CD1c-positive myeloid dendritic cell (primary cell): ENCODE measurements around the gene DNMBP.
A peak's percentile ranks its signal among the peaks of the same experiment; 100 is the strongest.
"Not testable (repeated sequence)": the region's sequence is repeated elsewhere in the genome, so short reads cannot be mapped to it uniquely, and the experiment has no call there.

Experiments
- DNase-seq: peaks from one replicate; pipeline ENCODE4 v3.0.0-alpha.2; 2016; ENCODE audit errors: extremely low spot score

DNMBP gene

GRCh38 chr10:99958302-99958701, 51.4 kb downstream of the DNMBP start:
- no peak for DNase-seq

- DNase-seq, result not testable (repeated sequence)
Observed at GRCh38 chr10:99953510-99953909, 56.2 kb downstream of the DNMBP start.

- no peak for DNase-seq
Observed at GRCh38 chr10:99952799-99953198, 56.9 kb downstream of the DNMBP start.

- not testable (repeated sequence) for DNase-seq
Observed at GRCh38 chr10:99946051-99946450, 63.7 kb downstream of the DNMBP start.

DNA sequence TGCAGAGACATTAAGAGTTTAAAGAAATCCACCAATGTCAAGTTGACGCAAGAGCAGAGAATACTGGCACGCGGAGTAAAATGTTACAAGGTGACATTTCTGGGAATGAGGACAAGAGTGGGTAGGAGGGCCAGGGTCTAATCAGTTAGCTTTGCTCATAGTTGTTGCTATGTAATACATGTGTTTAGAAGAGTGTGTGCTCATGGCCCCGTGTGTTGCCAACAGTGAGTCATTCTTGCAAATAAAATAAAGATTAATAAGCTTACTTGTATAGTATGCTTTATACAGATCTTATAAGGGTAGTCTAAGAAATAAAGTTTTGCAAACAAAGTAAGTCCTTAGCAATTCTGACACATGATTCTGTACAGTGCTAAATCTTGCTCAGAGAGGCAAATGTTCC, 64.5 kb downstream of the DNMBP start:
- DNase-seq, result no peak

DNA sequence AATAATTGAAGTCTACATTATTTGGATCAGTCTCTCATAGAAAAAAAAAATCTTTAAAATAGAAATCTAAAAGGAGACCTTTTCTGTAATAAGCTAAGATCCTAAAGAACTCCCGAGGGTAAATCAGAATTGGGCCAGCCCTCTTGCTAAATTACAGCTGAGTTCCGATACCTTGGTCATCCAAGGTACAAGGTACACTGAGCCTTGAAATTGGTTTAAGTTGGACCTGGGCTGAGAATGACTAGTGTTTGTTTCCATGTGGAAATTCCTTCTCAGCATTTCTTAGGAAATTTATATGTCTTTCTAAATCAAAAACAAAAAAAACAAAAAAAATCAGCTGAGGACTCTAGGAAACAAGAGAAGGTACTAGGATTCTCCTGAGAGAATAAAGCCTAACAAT, 64.9 kb downstream of the DNMBP start:
- DNase-seq, result no peak

DNA sequence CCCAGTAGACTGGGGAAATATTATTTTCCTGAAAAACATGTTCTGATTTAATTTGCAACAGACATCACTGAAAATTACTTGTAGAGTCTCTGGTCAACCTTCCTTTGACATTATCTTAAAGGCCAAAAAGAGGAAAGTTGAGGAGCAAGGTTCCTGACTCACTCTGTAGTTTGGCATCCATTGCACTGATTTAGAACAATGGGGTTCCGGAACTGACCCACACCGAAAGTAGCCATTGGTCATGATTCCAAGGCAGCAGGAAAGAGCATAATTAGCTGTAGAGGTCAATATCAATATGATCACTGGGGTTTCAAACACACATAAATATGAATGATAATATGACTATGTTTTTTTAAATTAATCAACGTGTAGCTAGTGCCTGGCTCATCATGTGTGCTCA, 65.8 kb downstream of the DNMBP start:
- no peak for DNase-seq

GRCh38 chr10:99941942-99942820, 67.6 kb downstream of the DNMBP start:
- no peak for DNase-seq

DNA sequence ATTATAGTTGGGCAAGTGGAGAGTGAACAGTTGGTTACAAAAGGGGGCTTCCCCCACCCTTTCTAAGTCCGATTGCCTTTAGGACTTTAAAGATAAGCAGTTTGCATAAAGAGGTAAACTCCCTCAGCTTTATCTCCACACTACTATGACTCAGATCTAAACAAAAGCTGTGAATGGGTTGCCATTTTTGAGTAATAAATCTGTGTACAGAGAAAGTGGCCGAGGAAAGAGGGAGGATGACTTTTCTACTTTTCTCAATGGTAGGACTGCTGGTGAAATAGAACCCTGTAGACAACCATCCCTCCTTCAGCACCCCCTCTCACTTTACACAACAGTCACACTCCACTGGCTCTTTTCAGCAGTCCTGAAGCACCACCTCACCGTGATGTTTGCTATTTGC, 71.2 kb downstream of the DNMBP start:
- no peak for DNase-seq

DNA sequence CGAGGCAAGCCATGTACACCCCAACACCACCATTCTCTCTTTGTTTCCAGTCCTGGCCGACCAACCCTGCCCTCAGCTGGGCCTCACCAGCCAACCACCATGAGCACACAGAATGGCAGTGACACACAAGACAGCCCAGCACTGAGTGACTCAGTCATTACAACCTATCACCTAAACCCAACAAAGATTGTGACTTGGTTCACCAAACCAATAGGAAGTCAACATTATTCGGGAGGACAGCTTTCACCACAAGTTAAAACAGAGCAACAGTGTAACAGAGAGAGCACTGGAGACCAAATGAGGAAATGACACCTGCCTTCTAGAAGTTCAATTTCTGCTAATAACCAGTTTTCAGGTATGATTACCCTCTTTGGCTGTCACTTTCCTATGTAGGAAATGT, 72.1 kb downstream of the DNMBP start:
- DNase-seq, result no peak

GRCh38 chr10:99932203-99932957, 77.4 kb downstream of the DNMBP start:
- DNase-seq, result not testable (repeated sequence)

GRCh38 chr10:99930731-99931550, 78.8 kb downstream of the DNMBP start:
- DNase-seq, result no peak

DNA sequence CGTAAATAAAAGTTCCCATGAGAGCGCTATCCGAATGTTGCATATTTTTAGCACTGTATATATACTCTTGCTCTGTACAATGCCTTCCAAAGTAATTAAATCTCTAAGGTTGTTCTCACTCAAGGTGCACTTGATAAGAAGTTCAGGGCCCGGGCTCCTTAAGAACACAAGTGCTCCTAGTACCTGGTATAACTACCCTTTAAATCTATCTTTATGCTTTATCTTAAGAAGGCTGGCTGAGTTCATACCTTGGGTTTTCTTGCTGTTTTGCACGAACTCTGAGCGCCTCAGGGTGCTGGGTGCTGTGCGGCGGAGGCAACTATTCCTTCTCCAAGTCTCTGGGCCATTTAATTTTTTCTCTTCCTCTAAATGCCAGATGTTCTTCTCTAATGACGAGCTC, 80.4 kb downstream of the DNMBP start:
- DNase-seq, result no peak

DNA sequence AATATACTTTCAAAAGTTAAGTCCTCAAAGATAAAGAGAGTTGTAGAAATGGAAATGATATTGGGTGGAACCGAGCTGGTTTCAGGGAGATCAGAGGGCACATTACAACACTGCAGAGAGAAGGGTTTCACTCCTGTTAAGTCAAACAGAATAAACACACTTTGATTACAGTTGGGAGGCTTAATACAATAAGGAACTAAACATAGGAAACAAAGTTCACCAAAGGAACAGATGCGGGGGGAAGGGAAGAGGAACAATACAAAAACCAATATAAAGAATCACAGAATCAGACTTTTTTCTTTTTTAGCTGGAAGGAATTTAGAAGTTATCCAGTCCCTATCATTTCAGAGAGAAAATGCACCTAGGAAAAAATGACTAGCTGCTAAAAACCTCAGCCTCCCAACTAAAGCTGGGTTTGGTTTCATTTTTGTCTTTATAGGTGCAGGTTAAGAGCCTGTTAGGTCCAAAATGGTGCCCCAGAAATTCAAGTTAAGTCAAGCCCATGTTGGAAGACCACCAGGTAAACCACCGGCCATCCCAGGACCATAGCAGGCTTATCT, 81.9 kb downstream of the DNMBP start:
- peak; percentile 58 for DNase-seq

DNA sequence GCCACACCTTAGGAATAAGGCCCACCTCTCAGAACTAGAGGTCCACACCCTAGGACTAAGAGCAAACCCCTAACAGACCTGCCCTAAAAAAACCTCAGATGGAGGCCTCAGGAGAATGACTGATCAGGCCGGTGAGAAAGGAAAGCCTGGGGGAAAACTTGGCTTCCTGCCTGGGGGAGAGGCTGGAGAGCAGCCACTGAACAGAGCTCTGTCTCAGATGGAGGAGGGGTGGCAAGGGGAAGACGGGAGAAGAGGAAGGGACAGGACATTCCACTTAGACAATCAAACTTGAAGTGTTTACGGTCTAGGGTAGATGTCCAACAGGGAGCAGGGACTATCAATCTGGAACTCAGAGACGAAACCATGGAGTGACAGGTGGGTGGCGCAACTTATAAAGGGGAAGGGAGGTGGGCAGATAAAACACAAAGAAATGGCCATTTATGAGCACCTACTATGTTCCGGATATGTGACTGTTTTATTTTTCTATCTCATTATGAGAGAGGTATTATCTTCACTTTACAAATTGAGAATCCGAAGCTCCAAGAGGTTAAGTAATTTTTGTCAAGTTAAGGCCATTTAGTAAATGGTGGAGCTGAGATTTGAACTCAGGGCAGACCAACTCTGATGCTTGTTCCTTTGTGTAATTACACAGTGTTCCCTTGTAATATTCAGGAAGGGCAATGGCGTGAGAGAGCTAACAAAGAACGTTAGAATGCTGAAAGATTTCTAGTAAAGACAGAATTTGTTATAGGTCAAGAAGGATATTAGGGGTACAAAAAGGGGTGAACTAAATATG, 82.6 kb downstream of the DNMBP start:
- DNase-seq, result no peak

DNA sequence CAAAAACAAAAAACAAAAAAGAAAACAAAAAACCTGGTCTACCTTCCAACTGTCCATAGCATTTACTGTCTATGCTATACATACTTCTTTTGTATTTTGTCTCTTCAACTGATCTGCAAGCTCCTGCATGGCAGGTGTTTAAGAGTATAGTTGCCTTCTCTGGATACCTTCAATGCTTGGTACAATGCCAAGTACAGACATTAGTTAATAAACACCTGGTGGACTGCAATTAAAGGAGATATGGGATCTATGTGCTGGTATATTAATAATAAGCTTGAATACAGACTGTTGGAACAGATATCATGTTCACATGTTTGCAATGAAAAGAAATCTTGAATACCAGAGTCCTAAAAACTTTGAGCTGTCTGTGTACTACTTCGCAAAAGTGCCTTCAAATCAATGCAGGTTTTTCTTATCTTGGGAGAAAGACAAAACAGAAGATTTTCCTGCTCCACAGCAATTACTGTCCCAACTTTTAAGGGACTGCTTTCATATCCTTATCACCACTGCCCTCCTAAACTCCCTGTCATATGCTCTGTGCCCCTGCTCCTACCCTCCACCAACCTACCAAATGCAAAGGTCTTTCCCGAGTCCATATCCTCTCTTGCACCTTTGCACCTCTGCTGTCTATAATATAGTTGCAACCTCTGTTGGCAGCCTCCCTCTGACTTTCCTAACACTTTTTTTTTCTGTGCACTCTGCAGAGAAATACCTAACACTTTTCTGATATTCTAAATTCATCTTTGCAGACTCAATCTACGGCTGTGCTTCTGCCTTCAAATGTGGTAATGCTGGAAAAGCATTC, 85.1 kb downstream of the DNMBP start:
- DNase-seq, result no peak

DNA sequence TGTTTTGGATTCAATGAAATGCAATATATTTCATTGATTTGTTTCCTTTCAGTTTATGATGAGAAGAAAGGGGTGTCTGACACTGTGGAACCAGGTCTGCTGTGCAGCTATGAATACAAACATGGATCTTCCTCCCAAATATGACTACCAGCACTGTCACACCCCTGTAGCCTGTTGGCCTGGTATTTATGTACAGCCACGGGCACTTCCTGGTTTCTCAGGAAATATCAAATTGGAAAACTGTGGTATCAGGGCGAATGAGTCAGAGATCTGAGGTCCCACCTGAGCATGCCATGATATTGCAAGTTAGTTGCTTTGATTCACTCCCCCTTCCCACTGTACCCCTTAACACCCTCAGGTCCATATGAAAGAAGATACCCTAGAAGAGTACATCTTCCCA, 87.8 kb downstream of the DNMBP start:
- no peak for DNase-seq

DNA sequence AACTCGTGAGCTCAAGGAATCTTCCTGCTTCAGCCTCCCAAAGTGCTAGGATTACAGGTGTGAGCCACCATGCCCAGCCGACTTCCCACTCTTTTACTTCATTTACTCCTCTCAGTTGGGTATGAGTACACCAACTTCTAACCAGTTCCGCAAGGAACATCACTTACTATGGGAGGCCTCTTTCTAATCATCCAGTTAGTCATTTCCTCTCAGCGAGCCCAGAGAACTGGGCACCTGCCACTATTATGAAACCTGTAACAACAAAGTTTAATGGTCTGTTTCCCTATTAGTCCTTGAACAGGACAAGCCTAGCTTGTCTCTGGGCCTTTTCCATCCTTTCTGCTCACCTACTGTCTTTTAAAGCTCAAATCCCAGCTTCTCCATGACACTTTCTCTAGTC, 88.8 kb downstream of the DNMBP start:
- no peak for DNase-seq

DNA sequence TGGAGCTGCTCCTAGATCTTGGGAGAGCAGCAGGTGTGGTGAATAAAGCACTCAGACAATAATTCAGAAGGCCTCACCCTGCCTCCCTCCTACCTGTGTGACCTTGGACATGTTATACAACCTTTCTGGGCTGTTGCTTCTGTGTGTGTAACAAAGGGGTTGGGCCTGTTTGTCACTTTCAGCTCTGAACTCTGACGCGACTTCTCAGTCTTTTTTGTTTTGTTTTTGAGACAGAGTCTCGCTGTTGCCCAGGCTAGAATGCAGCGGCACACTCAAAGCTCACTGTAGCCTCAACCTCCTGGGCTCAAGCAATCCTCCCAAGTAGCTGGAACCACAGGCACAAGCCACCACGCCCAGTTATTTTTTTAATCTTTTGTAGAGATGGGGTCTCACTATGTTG, 89.3 kb downstream of the DNMBP start:
- no peak for DNase-seq
